ENCODE results near the gene RGMA.

Gene RGMA

GRCh38 chr15:93012786-93013185, 76.2 kb downstream of the RGMA start:
- in situ Hi-C loops (cut with MboI; ENCODE audit: low sequenced_read_pairs, unreplicated experiment) = loop anchor here (25.0 kb wide), 1 partner anchor 225 kb away; no protein-coding TSS in a partner anchor
- TF ChIP-seq, protein P1, sequence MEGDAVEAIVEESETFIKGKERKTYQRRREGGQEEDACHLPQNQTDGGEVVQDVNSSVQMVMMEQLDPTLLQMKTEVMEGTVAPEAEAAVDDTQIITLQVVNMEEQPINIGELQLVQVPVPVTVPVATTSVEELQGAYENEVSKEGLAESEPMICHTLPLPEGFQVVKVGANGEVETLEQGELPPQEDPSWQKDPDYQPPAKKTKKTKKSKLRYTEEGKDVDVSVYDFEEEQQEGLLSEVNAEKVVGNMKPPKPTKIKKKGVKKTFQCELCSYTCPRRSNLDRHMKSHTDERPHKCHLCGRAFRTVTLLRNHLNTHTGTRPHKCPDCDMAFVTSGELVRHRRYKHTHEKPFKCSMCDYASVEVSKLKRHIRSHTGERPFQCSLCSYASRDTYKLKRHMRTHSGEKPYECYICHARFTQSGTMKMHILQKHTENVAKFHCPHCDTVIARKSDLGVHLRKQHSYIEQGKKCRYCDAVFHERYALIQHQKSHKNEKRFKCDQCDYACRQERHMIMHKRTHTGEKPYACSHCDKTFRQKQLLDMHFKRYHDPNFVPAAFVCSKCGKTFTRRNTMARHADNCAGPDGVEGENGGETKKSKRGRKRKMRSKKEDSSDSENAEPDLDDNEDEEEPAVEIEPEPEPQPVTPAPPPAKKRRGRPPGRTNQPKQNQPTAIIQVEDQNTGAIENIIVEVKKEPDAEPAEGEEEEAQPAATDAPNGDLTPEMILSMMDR (IDR thresholded peaks at IDR 0.05; ENCODE audit: borderline replicate concordance, control extremely low read depth, extremely low read depth, insufficient read depth, missing control alignments) = no peak
- no peak for DNase-seq (ENCODE audit: low spot score)

- no peak for DNase-seq (ENCODE audit: low spot score)
- TF ChIP-seq, protein P1 (IDR thresholded peaks at IDR 0.05; ENCODE audit: borderline replicate concordance, control extremely low read depth, extremely low read depth, insufficient read depth, missing control alignments) = no peak
- in situ Hi-C loops (cut with MboI; ENCODE audit: low sequenced_read_pairs, unreplicated experiment) = loop anchor here (25.0 kb wide), 1 partner anchor 221 kb away; no protein-coding TSS in a partner anchor
Measured at GRCh38 chr15:93007994-93008393, 81.0 kb downstream of the RGMA start.

DNA sequence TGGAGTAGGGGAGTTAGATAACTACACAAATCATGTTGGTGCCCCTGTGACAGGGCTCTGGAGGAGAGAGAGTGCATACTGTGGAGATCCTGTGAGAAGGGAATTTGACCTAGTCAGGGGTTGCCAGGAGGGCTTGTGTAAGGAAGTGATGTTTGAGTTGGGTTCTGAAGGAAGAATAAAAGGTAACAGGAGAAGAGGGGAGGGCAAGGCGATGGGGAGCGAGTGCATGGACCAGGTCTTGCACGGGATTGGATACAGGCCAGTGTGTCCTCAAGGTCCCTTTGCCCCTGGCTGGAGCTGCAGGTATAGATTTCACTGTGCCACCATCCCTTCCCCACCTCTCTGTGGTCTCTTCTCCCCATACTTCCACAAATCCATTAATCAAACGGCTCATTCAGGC, 83.9 kb downstream of the RGMA start:
- in situ Hi-C loops (cut with MboI; ENCODE audit: low sequenced_read_pairs, unreplicated experiment) = loop anchor here (25.0 kb wide), 1 partner anchor 218 kb away; no protein-coding TSS in a partner anchor
- no peak for DNase-seq (ENCODE audit: low spot score)
- TF ChIP-seq, protein P1 (IDR thresholded peaks at IDR 0.05; ENCODE audit: borderline replicate concordance, control extremely low read depth, extremely low read depth, insufficient read depth, missing control alignments) = no peak

DNA sequence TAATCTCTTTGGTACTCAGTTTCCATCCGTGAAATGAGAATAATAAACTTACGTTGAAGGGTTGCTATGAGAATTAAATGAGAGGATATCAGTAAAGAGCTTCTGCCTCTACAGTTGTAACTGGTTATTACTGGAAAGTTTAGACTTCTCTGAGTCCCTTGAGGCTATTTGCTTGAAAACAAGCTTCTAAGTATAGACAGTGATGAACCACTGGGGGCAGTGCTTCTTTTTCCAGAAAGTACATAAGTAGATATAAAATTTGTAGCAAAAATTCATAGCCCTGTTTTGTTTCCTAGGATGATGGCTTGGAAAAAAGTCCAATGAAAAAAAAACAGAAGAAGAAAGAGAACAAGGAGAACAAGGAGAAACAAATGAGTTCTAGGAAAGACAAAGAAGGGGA, 87.1 kb downstream of the RGMA start:
- in situ Hi-C loops (cut with MboI; ENCODE audit: low sequenced_read_pairs, unreplicated experiment) = loop anchor here (25.0 kb wide), 1 partner anchor 215 kb away; no protein-coding TSS in a partner anchor
- TF ChIP-seq, protein P1 (IDR thresholded peaks at IDR 0.05; ENCODE audit: borderline replicate concordance, control extremely low read depth, extremely low read depth, insufficient read depth, missing control alignments) = no peak
- no peak for DNase-seq (ENCODE audit: low spot score)

- TF ChIP-seq, protein P1 (IDR thresholded peaks at IDR 0.05; ENCODE audit: borderline replicate concordance, control extremely low read depth, extremely low read depth, insufficient read depth, missing control alignments) = no peak
- in situ Hi-C loops (cut with MboI; ENCODE audit: low sequenced_read_pairs, unreplicated experiment) = loop anchor here (25.0 kb wide), 1 partner anchor 214 kb away; no protein-coding TSS in a partner anchor
- no peak for DNase-seq (ENCODE audit: low spot score)
Measured at GRCh38 chr15:93001156-93001555, 87.9 kb downstream of the RGMA start.

DNA sequence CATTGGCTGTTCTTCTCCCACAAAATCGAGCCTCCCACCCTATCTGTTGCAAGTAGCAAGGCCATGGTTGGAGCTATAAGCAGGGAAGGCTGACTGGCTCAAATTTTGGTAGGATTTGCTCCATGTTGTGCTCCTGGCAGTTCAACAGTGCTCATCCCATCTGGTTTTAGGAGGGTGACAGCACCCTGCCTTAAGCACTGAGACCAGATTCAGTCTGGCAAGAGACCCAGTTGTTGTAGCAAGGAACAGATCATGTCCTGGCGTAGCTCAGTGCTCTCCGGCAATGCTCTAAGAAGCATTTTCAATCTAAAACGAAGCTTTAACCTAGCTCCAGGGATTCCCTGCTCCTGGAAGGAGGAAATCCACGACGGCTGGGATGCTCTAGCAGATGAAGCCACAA, 91.2 kb downstream of the RGMA start:
- DNase-seq (ENCODE audit: low spot score) = no peak

More for the DNA sequence above, 91.2 kb downstream of the RGMA start:
- TF ChIP-seq, protein P1 (IDR thresholded peaks at IDR 0.05; ENCODE audit: borderline replicate concordance, control extremely low read depth, extremely low read depth, insufficient read depth, missing control alignments) = no peak
- in situ Hi-C loops (cut with MboI; ENCODE audit: low sequenced_read_pairs, unreplicated experiment) = no loop called here
